GM19025 (cell line): ENCODE data around the gene IQCE.

Source experiments
- ATAC-seq: cut with Tn5 transposase; IDR thresholded peaks from one replicate; pipeline ENCODE4 v1.9.1; 2021; ENCODE audit warnings: mild to moderate bottlenecking, low read depth, moderate library complexity; ENCODE audit not compliant: unreplicated experiment

Gene IQCE

GRCh38 chr7:2641406-2642393, 82.9 kb downstream of the IQCE start:
- peak; percentile 34 for ATAC-seq

- ATAC-seq = no peak
Observed at GRCh38 chr7:2643386-2644219, 84.8 kb downstream of the IQCE start.

- ATAC-seq = no peak
Observed at GRCh38 chr7:2644220-2644561, 85.4 kb downstream of the IQCE start.

- ATAC-seq = peak; percentile 26
Observed at GRCh38 chr7:2644562-2645273, 85.9 kb downstream of the IQCE start.

- ATAC-seq = peak; percentile 44
Observed at GRCh38 chr7:2645274-2645868, 86.6 kb downstream of the IQCE start.

GRCh38 chr7:2646336-2646679, 87.5 kb downstream of the IQCE start:
- ATAC-seq = no peak

- ATAC-seq = no peak
Observed at GRCh38 chr7:2646680-2647571, 88.1 kb downstream of the IQCE start.

GRCh38 chr7:2647594-2648172, 88.9 kb downstream of the IQCE start:
- no peak for ATAC-seq

- ATAC-seq = no peak
Observed at GRCh38 chr7:2649139-2649838, 90.5 kb downstream of the IQCE start.

- no peak for ATAC-seq
Observed at GRCh38 chr7:2649991-2650390, 91.2 kb downstream of the IQCE start.

- ATAC-seq = no peak
Observed at GRCh38 chr7:2650451-2650850, 91.7 kb downstream of the IQCE start.

- ATAC-seq = no peak
Observed at GRCh38 chr7:2651336-2651735, 92.6 kb downstream of the IQCE start.

GRCh38 chr7:2651847-2652735, 93.3 kb downstream of the IQCE start:
- ATAC-seq = no peak

GRCh38 chr7:2652736-2653060, 93.9 kb downstream of the IQCE start:
- no peak for ATAC-seq

GRCh38 chr7:2654059-2654458, 95.3 kb downstream of the IQCE start:
- ATAC-seq = no peak

GRCh38 chr7:2655870-2656614, 97.3 kb downstream of the IQCE start:
- no peak for ATAC-seq

- no peak for ATAC-seq
Observed at GRCh38 chr7:2657208-2657607, 98.4 kb downstream of the IQCE start.
